CD1c-positive myeloid dendritic cell (primary cell): ENCODE data around the gene PCDHB10.

Source experiments
- DNase-seq: peaks from one replicate; pipeline ENCODE4 v3.0.0-alpha.2; 2016; ENCODE audit errors: extremely low spot score

Gene PCDHB10

DNA sequence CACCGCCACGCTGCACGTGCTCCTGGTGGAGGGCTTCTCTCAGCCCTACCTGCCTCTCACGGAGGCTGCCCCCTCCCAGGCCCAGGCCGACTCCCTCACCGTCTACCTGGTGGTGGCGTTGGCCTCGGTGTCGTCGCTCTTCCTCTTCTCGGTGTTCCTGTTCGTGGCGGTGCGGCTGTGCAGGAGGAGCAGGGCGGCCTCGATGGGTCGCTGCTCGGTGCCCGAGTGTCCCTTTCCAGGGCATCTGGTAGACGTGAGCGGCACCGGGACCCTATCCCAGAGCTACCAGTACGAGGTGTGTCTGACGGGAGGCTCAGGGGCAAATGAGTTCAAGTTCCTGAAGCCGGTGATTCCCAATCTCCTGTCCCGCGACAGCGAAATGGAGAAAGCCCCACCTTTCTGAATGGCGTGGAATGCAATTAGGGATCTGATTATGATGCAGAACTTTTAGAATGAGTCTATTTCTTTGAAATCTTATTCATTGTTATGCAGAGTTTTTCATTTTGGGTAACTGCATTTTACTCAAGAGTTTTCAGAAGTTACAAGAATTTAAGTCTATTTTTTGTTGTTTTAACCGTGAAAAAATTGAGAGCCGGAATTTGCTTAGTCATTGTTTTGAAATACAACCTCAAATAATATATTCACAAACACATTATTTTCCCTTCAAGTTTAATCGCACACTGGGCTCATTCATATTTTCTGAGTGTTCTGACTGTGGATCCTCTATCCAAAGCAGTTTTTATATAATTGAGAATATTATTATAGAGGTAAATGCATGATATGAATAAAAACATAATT, 44.6 kb downstream of the PCDHB10 start:
- no peak for DNase-seq

DNA sequence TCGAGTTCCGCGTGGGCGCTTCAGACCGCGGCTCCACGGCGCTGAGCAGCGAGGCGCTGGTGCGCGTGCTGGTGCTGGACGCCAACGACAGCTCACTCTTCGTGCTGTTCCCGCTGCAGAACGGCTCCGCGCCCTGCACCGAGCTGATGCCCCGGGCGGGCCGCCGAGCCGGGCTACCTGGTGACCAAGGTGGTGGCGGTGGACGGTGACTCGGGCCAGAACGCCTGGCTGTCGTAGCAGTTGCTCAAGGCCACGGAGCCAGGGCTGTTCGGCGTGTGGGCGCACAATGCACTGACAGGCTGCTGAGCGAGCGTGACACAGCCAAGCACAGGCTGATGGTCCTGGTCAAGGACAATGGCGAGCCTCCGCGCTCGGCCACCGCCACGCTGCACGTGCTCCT, 49.3 kb downstream of the PCDHB10 start:
- DNase-seq = no peak
